OCI-LY1 (cell line): Measurements from ENCODE around the gene PTPN11.

Experiments
- H2AFZ ChIP-seq: fragments of 200-600 bp; sonication (generic), shearing (Covaris generic); 2 replicates; pipeline ENCODE4 v1.6.0; 2014; ENCODE audit warnings: antibody characterized with exemption, mild to moderate bottlenecking, low read length
- H3F3A ChIP-seq: fragments of 200-600 bp; sonication (generic), shearing (Covaris generic); 2 replicates; pipeline ENCODE4 v1.6.0; 2014; ENCODE audit warnings: mild to moderate bottlenecking, antibody characterized with exemption, low read length, moderate library complexity; ENCODE audit not compliant: insufficient read depth
- H3K27ac ChIP-seq: fragments of 200-600 bp; sonication (generic); 2 replicates; pipeline ENCODE4 v1.5.1; 2014; ENCODE audit warnings: low read length, mixed run types, mild to moderate bottlenecking, low read depth; ENCODE audit not compliant: poor library complexity, severe bottlenecking
- H3K27me3 ChIP-seq: fragments of 200-600 bp; sonication (generic); 2 replicates; pipeline ENCODE4 v1.6.0; 2014; ENCODE audit warnings: antibody characterized with exemption, mild to moderate bottlenecking, low read length, moderate library complexity; ENCODE audit not compliant: insufficient read depth
- H3K36me3 ChIP-seq: fragments of 200-600 bp; sonication (generic); 2 replicates; pipeline ENCODE4 v1.6.1; 2014; ENCODE audit warnings: mild to moderate bottlenecking, antibody characterized with exemption, low read length, moderate library complexity, mixed read lengths; ENCODE audit not compliant: insufficient read depth
- H3K4me1 ChIP-seq: fragments of 200-600 bp; sonication (generic); 2 replicates; pipeline ENCODE4 v1.5.1; 2014; ENCODE audit warnings: mild to moderate bottlenecking, low read length, moderate library complexity; ENCODE audit not compliant: insufficient read depth, severe bottlenecking
- H3K4me2 ChIP-seq: fragments of 200-600 bp; sonication (generic), shearing (Covaris generic); 2 replicates; pipeline ENCODE4 v1.6.1; 2014; ENCODE audit warnings: low read length
- H3K4me3 ChIP-seq: fragments of 200-600 bp; sonication (generic); 2 replicates; pipeline ENCODE4 v1.5.1; 2014; ENCODE audit warnings: low read length, low read depth, mild to moderate bottlenecking, mixed read lengths; ENCODE audit not compliant: poor library complexity, severe bottlenecking
- H3K79me2 ChIP-seq: fragments of 200-600 bp; shearing (Covaris generic); 2 replicates; pipeline ENCODE4 v1.6.1; 2016; ENCODE audit warnings: mixed run types, low read length, mixed read lengths; ENCODE audit not compliant: insufficient read depth
- H3K9ac ChIP-seq: fragments of 200-600 bp; sonication (generic), shearing (Covaris generic); 2 replicates; pipeline ENCODE4 v1.6.1; 2014; ENCODE audit warnings: mild to moderate bottlenecking, low read length, mixed read lengths
- H3K9me2 ChIP-seq: fragments of 200-600 bp; sonication (generic), shearing (Covaris generic); 2 replicates; pipeline ENCODE4 v1.6.1; 2014; ENCODE audit warnings: low read depth, mild to moderate bottlenecking, low read length, mixed read lengths
- H3K9me3 ChIP-seq: fragments of 200-600 bp; shearing (Covaris generic); 2 replicates; pipeline ENCODE4 v1.6.1; 2014; ENCODE audit warnings: low read length, mixed read lengths
- H4K20me1 ChIP-seq: fragments of 200-600 bp; sonication (generic), shearing (Covaris generic); 2 replicates; pipeline ENCODE4 v1.6.0; 2016; ENCODE audit warnings: mild to moderate bottlenecking, low read length; ENCODE audit not compliant: insufficient read depth
- EZH2 ChIP-seq: fragments of 200-600 bp; sonication (generic), shearing (Covaris generic); IDR thresholded peaks from 2 replicates; pipeline ENCODE4 v1.8.0; 2017; ENCODE audit warnings: borderline replicate concordance, mixed run types, mild to moderate bottlenecking, antibody characterized with exemption, low read length, moderate library complexity, mixed read lengths
- TF ChIP-seq, protein P1 (sequence below): fragments of 200-600 bp; sonication (generic), shearing (Covaris generic); IDR thresholded peaks from 2 replicates; pipeline ENCODE4 v1.5.1; 2017; ENCODE audit warnings: mild to moderate bottlenecking, antibody characterized with exemption, low read length, moderate library complexity, mixed read lengths

Gene PTPN11

DNA sequence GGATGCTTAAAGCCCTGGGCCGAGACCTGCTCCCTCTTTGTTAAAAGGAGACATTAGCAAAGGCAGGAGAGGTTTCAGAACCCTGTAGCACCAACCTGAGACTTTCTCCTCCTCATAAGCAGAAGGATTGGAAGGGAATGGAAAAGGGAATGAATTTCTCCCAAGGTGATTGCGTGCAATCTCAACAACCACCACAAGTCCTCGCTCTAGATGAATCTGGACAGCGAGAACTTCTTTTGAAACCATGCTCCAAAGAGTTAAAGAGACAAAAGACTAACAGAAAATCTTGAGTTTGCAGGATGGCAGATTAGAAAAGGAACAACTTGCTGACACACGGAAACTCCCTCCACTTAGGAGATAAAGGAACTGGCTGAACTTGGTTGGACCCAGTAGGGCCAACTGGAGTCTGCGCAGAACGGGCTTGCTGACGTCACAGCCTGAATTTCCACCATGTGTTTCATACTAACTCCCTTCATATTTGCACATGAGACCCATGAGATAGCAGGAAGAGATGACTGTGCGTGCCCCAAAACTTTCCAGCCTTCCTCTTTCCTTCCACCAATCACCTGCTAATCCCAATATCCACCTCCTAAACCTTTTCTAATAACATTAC is 137.0 kb downstream of the PTPN11 start:
- no peaks in the 10 kb centered on the region for H3F3A ChIP-seq

DNA sequence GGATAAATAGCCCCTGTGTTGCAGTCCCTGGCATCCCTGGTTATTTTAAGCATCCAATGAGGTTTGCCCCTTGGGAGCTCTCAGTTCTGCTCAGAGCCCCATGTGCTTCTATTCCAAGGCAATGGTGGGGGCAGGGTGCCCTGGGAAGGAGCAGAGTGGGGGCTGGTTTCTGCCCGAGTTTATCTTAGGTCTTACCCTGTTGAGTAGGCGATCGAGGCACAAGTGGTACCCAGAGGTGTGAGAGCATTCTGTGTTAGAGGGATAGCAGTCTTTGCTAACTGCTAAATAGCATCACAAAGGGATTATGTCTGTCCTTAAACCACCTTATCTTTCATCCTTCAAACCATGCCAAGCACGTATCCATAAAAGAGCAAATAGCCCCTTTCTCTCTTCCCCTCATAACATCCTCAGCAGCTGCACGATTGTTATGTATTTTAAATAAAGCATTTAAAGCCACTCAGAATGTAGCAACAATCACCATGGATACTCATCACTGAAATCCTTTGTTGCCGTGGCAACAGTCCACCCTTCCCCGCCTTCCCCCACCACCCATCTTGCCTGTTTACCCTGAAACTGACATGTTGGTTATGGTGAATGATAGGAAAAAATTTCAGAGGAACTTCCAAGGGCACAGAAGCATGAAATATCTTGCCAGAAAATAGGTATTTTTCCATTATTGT is 139.3 kb downstream of the PTPN11 start:
- Histone ChIP-seq H3K4me1 (no peaks in the 10 kb centered on the region), H3K4me3 (no peak overlapping the region), H3K27ac (no peak overlapping the region), H3K27me3 (peaks cover 9% of the 10 kb centered on the region; the same call in 1 of the 2 replicates), H3K4me2 (no peak overlapping the region), H3K9me2 (no peaks in the 10 kb centered on the region), H3K36me3 (no peaks in the 10 kb centered on the region), H3F3A (no peaks in the 10 kb centered on the region), H3K9ac (no peak overlapping the region), H3K79me2 (no peaks in the 10 kb centered on the region), H4K20me1 (no peaks in the 10 kb centered on the region), H3K9me3 (no peaks in the 10 kb centered on the region), H2AFZ (no peak overlapping the region)
- TF ChIP-seq, protein P1, sequence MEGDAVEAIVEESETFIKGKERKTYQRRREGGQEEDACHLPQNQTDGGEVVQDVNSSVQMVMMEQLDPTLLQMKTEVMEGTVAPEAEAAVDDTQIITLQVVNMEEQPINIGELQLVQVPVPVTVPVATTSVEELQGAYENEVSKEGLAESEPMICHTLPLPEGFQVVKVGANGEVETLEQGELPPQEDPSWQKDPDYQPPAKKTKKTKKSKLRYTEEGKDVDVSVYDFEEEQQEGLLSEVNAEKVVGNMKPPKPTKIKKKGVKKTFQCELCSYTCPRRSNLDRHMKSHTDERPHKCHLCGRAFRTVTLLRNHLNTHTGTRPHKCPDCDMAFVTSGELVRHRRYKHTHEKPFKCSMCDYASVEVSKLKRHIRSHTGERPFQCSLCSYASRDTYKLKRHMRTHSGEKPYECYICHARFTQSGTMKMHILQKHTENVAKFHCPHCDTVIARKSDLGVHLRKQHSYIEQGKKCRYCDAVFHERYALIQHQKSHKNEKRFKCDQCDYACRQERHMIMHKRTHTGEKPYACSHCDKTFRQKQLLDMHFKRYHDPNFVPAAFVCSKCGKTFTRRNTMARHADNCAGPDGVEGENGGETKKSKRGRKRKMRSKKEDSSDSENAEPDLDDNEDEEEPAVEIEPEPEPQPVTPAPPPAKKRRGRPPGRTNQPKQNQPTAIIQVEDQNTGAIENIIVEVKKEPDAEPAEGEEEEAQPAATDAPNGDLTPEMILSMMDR = no peak
- no peak for TF ChIP-seq EZH2

More for the DNA sequence above, 137.0 kb downstream of the PTPN11 start:
- no peak for TF ChIP-seq EZH2
- TF ChIP-seq, protein P1 = no peak
- Histone ChIP-seq H2AFZ (no peak overlapping the region), H3K27me3 (no peaks in the 10 kb centered on the region; the same call in 1 of the 2 replicates), H3K9ac (no peak overlapping the region), H3K4me1 (no peaks in the 10 kb centered on the region), H3K36me3 (no peaks in the 10 kb centered on the region), H3K4me3 (no peak overlapping the region), H3K9me2 (no peaks in the 10 kb centered on the region), H3K9me3 (no peaks in the 10 kb centered on the region), H3K79me2 (no peaks in the 10 kb centered on the region), H3K27ac (no peak overlapping the region), H3K4me2 (no peak overlapping the region), H4K20me1 (no peaks in the 10 kb centered on the region)
